Measurements from ENCODE around the gene RDH14.

The RDH14 gene

GRCh38 chr2:18550433-18550832, 10.0 kb downstream of the RDH14 start:
- Histone ChIP-seq H3K4me2 (no peak overlapping the region), H4K20me1 (peaks cover 20% of the 10 kb centered on the region), H3K4me1 (peaks cover 23% of the 10 kb centered on the region), H3K9me3 (no peaks in the 10 kb centered on the region), H3K27me3 (no peaks in the 10 kb centered on the region), H3K27ac (no peak overlapping the region), H3K36me3 (peaks cover 25% of the 10 kb centered on the region), H3K4me3 (no peak overlapping the region), H3K9ac (no peak overlapping the region)
- no peak for TF ChIP-seq Cebpa-rat (IDR thresholded peaks at IDR 0.05)

GRCh38 chr2:18549083-18549482, 11.4 kb downstream of the RDH14 start:
- Histone ChIP-seq H3K4me1 (peaks cover 23% of the 10 kb centered on the region), H3K36me3 (peaks cover 13% of the 10 kb centered on the region), H4K20me1 (peaks cover 16% of the 10 kb centered on the region), H3K4me2 (peak overlapping the region; percentile 8), H3K27ac (no peak overlapping the region), H3K4me3 (no peak overlapping the region), H3K9me3 (no peaks in the 10 kb centered on the region), H3K27me3 (no peaks in the 10 kb centered on the region), H3K9ac (no peak overlapping the region)
- no peak for TF ChIP-seq Cebpa-rat (IDR thresholded peaks at IDR 0.05)

GRCh38 chr2:18548621-18549020, 11.8 kb downstream of the RDH14 start:
- no peaks in the 10 kb centered on the region for H3K9me3 ChIP-seq
- H3K27me3 ChIP-seq, result no peaks in the 10 kb centered on the region
- no peak for TF ChIP-seq Cebpa-rat (IDR thresholded peaks at IDR 0.05)
- H3K27ac ChIP-seq, result no peak overlapping the region
- H3K4me2 ChIP-seq, result 0 out of 2 replicates have a peak overlapping the region, but pooled peaks have one; percentile 8
- peaks cover 12% of the 10 kb centered on the region for H4K20me1 ChIP-seq
- H3K4me1 ChIP-seq, result peaks cover 23% of the 10 kb centered on the region
- no peak overlapping the region for H3K4me3 ChIP-seq
- no peak overlapping the region for H3K9ac ChIP-seq
- H3K36me3 ChIP-seq, result peaks cover 8% of the 10 kb centered on the region; the same call in 1 of the 2 replicates

GRCh38 chr2:18546567-18546966, 13.9 kb downstream of the RDH14 start:
- no peak overlapping the region for H3K27ac ChIP-seq
- no peaks in the 10 kb centered on the region for H4K20me1 ChIP-seq
- H3K9me3 ChIP-seq, result no peaks in the 10 kb centered on the region
- no peaks in the 10 kb centered on the region for H3K27me3 ChIP-seq
- H3K4me2 ChIP-seq, result peak overlapping the region; percentile 4; the same call in 1 of the 2 replicates
- H3K36me3 ChIP-seq, result peaks cover under 1% of the 10 kb centered on the region; the same call in 1 of the 2 replicates
- H3K4me1 ChIP-seq, result peaks cover 23% of the 10 kb centered on the region
- H3K4me3 ChIP-seq, result no peak overlapping the region
- no peak for TF ChIP-seq Cebpa-rat (IDR thresholded peaks at IDR 0.05)
- H3K9ac ChIP-seq, result no peak overlapping the region

GRCh38 chr2:18545384-18545783, 15.1 kb downstream of the RDH14 start:
- H3K27me3 ChIP-seq, result no peaks in the 10 kb centered on the region
- H3K9me3 ChIP-seq, result no peaks in the 10 kb centered on the region
- H3K4me3 ChIP-seq, result no peak overlapping the region
- no peak overlapping the region for H3K9ac ChIP-seq
- H3K4me1 ChIP-seq, result peaks cover 23% of the 10 kb centered on the region
- H3K4me2 ChIP-seq, result no peak overlapping the region
- H4K20me1 ChIP-seq, result no peaks in the 10 kb centered on the region
- TF ChIP-seq Cebpa-rat (IDR thresholded peaks at IDR 0.05), result no peak
- no peak overlapping the region for H3K27ac ChIP-seq
- no peaks in the 10 kb centered on the region for H3K36me3 ChIP-seq

GRCh38 chr2:18544171-18544570, 16.3 kb downstream of the RDH14 start:
- Histone ChIP-seq H4K20me1 (no peaks in the 10 kb centered on the region), H3K4me1 (peaks cover 13% of the 10 kb centered on the region), H3K4me3 (no peak overlapping the region), H3K27ac (no peak overlapping the region), H3K4me2 (no peak overlapping the region), H3K36me3 (no peaks in the 10 kb centered on the region), H3K27me3 (no peaks in the 10 kb centered on the region), H3K9ac (no peak overlapping the region), H3K9me3 (no peaks in the 10 kb centered on the region)
- TF ChIP-seq Cebpa-rat (IDR thresholded peaks at IDR 0.05), result no peak

GRCh38 chr2:18540872-18541271, 19.6 kb downstream of the RDH14 start:
- no peak overlapping the region for H3K9ac ChIP-seq
- H3K4me1 ChIP-seq, result no peaks in the 10 kb centered on the region
- no peaks in the 10 kb centered on the region for H3K36me3 ChIP-seq
- no peaks in the 10 kb centered on the region for H4K20me1 ChIP-seq
- TF ChIP-seq Cebpa-rat (IDR thresholded peaks at IDR 0.05), result no peak
- H3K27me3 ChIP-seq, result no peaks in the 10 kb centered on the region
- no peak overlapping the region for H3K27ac ChIP-seq
- no peaks in the 10 kb centered on the region for H3K9me3 ChIP-seq
- H3K4me3 ChIP-seq, result no peak overlapping the region
- no peak overlapping the region for H3K4me2 ChIP-seq

GRCh38 chr2:18536697-18537096, 23.8 kb downstream of the RDH14 start:
- Histone ChIP-seq H3K36me3 (no peaks in the 10 kb centered on the region), H3K4me1 (no peaks in the 10 kb centered on the region), H3K27me3 (no peaks in the 10 kb centered on the region), H3K27ac (no peak overlapping the region), H3K4me2 (no peak overlapping the region), H3K9me3 (no peaks in the 10 kb centered on the region), H4K20me1 (no peaks in the 10 kb centered on the region), H3K9ac (no peak overlapping the region), H3K4me3 (no peak overlapping the region)
- no peak for TF ChIP-seq Cebpa-rat (IDR thresholded peaks at IDR 0.05)

- Histone ChIP-seq H3K27ac (no peak overlapping the region), H3K9ac (no peak overlapping the region), H4K20me1 (no peaks in the 10 kb centered on the region)
Measured at GRCh38 chr2:18536100-18536499, 24.4 kb downstream of the RDH14 start.

GRCh38 chr2:18531194-18531593, 29.3 kb downstream of the RDH14 start:
- H3K9ac ChIP-seq, result no peak overlapping the region
- H3K27me3 ChIP-seq, result no peaks in the 10 kb centered on the region
- H3K4me1 ChIP-seq, result no peaks in the 10 kb centered on the region
- TF ChIP-seq Cebpa-rat (IDR thresholded peaks at IDR 0.05), result no peak
- H3K36me3 ChIP-seq, result no peaks in the 10 kb centered on the region
- no peaks in the 10 kb centered on the region for H3K9me3 ChIP-seq
- H4K20me1 ChIP-seq, result no peaks in the 10 kb centered on the region
- H3K4me3 ChIP-seq, result no peak overlapping the region
- no peak overlapping the region for H3K4me2 ChIP-seq
- no peak overlapping the region for H3K27ac ChIP-seq

More at GRCh38 chr2:18536100-18536499, 24.4 kb downstream of the RDH14 start:
- Histone ChIP-seq H3K4me2 (no peak overlapping the region), H3K4me3 (no peak overlapping the region), H3K36me3 (no peaks in the 10 kb centered on the region), H3K9me3 (no peaks in the 10 kb centered on the region), H3K4me1 (no peaks in the 10 kb centered on the region), H3K27me3 (no peaks in the 10 kb centered on the region)
- no peak for TF ChIP-seq Cebpa-rat (IDR thresholded peaks at IDR 0.05)

- no peak overlapping the region for H3K9ac ChIP-seq
- H3K36me3 ChIP-seq, result no peaks in the 10 kb centered on the region
- no peak overlapping the region for H3K27ac ChIP-seq
- no peak overlapping the region for H3K4me3 ChIP-seq
- H3K4me1 ChIP-seq, result no peaks in the 10 kb centered on the region
- no peaks in the 10 kb centered on the region for H4K20me1 ChIP-seq
- H3K9me3 ChIP-seq, result no peaks in the 10 kb centered on the region
- H3K4me2 ChIP-seq, result no peak overlapping the region
- H3K27me3 ChIP-seq, result no peaks in the 10 kb centered on the region
- TF ChIP-seq Cebpa-rat (IDR thresholded peaks at IDR 0.05), result peak; percentile 47; the same call in 1 of the 2 replicates
Measured at GRCh38 chr2:18527822-18528221, 32.6 kb downstream of the RDH14 start.

Data from BLaER1 (cell line).